ENCODE results near the gene ZFYVE28. TPM values are rescaled to one million over a fixed set of nuclear protein-coding genes. Genes with fewer than 3 reads are reported as not detected.
A peak's percentile ranks its signal among the peaks of the same experiment; 100 is the strongest.

The ZFYVE28 gene
- polyA plus RNA-seq, 1 of the 3 experiments (the other 2 are of a cell fraction) = 3.2 TPM

DNA sequence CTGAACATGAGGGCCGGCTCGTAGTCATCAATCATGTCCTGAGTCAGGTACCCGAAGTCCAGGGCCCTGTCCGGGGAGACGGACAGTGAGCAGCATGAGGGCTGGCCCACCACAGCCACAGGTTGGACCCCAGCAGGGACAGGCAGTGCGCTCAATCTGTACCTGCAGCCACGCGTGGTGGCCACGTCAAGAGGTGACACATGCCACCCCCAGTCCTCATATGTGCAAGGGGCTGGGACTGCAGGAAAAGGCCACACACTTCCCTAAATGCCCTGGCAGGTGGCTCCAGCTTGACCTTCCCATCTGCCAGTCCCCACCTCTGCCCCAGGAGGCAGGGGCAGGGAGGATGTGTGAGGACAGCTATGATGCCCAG lies 82.7 kb downstream of the ZFYVE28 start (continued):
- TF ChIP-seq, protein P1, sequence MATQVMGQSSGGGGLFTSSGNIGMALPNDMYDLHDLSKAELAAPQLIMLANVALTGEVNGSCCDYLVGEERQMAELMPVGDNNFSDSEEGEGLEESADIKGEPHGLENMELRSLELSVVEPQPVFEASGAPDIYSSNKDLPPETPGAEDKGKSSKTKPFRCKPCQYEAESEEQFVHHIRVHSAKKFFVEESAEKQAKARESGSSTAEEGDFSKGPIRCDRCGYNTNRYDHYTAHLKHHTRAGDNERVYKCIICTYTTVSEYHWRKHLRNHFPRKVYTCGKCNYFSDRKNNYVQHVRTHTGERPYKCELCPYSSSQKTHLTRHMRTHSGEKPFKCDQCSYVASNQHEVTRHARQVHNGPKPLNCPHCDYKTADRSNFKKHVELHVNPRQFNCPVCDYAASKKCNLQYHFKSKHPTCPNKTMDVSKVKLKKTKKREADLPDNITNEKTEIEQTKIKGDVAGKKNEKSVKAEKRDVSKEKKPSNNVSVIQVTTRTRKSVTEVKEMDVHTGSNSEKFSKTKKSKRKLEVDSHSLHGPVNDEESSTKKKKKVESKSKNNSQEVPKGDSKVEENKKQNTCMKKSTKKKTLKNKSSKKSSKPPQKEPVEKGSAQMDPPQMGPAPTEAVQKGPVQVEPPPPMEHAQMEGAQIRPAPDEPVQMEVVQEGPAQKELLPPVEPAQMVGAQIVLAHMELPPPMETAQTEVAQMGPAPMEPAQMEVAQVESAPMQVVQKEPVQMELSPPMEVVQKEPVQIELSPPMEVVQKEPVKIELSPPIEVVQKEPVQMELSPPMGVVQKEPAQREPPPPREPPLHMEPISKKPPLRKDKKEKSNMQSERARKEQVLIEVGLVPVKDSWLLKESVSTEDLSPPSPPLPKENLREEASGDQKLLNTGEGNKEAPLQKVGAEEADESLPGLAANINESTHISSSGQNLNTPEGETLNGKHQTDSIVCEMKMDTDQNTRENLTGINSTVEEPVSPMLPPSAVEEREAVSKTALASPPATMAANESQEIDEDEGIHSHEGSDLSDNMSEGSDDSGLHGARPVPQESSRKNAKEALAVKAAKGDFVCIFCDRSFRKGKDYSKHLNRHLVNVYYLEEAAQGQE (IDR thresholded peaks at IDR 0.05; ENCODE audit: low read depth, low read length) = no peak
- no peak for TF ChIP-seq ELF1 (IDR thresholded peaks at IDR 0.05)
- no peak for TF ChIP-seq FOXJ3 (CRISPR knock-in tag; IDR thresholded peaks at IDR 0.05)

DNA sequence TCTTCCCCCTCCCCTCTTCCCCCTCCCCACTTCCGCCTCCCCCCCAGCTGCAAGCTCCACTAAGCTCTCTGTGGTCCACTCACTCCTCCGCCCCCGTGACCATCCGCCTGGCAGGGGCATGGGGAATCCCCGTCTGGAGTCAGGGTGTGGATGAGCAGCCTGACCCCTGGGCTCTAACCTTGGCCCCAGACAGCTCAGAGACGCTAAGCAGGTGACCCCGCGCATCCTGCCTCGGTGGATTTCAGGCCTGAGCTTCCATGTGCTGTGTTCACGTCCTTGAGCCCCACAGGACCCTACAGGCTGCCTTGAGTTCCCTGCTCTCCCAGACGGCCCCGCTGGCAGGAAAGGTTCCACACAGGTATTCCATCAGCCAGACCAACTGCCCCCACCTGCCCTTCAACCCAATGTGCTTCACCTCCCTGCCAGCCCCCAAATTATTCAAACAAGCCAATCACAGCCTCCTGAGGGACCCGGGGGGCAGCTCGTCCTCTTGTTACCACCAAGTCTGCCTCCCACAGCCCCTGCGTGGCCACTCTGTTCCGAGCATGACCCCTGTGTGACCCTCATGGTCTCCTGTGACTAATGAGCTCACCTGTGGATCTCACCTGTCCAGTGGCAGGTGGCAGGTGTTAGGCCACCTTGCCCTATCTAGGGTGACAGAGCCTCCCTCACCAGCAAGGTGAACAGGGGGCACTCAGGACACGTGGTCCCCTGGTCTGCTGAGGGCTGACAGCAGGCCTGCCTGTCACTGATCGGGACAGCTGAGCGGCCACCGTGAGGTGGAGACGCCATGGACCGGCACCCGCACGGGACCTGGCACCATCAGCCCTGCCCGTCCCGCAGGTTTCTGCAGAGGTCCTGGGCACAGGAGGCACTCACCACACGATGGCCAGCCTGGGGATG lies 83.4 kb downstream of the ZFYVE28 start:
- Histone ChIP-seq H3F3A (replicated peaks; ENCODE audit: insufficient read depth) (peaks cover 3% of the 10 kb centered on the region), H4K20me1 (ENCODE audit: insufficient read depth) (no peaks in the 10 kb centered on the region), H3K79me2 (ENCODE audit: insufficient read depth) (no peaks in the 10 kb centered on the region), H3K4me3 (ENCODE audit: low read depth in 2 of 2, low read length in 1 of 2) (no peak overlapping the region), H3K27me3 (ENCODE audit: insufficient read depth) (no peaks in the 10 kb centered on the region), H3K4me2 (no peak overlapping the region), H3K9ac (no peak overlapping the region), H3K9me2 (no peaks in the 10 kb centered on the region), H3K27ac (ENCODE audit: low read depth in 2 of 2, low read length in 1 of 2) (no peak overlapping the region), H3K4me1 (ENCODE audit: control insufficient read depth in 1 of 2, insufficient read depth in 2 of 2, low read depth in 1 of 2, low read length in 1 of 2) (no peaks in the 10 kb centered on the region), H2AFZ (ENCODE audit: low read depth) (no peak overlapping the region), H3K9me3 (no peaks in the 10 kb centered on the region), H3K36me3 (replicated peaks in 1 of 2; ENCODE audit: control insufficient read depth in 1 of 2, insufficient read depth in 2 of 2, low read length in 1 of 2) (no peaks in the 10 kb centered on the region)
- TF ChIP-seq SMC3 (IDR thresholded peaks at IDR 0.05; ENCODE audit: low read depth, low read length) (no peak), NFIC (IDR thresholded peaks at IDR 0.05; ENCODE audit: borderline replicate concordance) (no peak), GATA2 (CRISPR knock-in tag; IDR thresholded peaks at IDR 0.05) (no peak), RCOR1 (IDR thresholded peaks at IDR 0.05; ENCODE audit: low read length) (no peak), TAF1 (IDR thresholded peaks at IDR 0.05; ENCODE audit: borderline replicate concordance, low read depth, low read length) (no peak), MEF2A (IDR thresholded peaks at IDR 0.05; ENCODE audit: borderline replicate concordance, low read depth) (no peak), FOXJ3 (CRISPR knock-in tag; IDR thresholded peaks at IDR 0.05) (no peak), JUND (IDR thresholded peaks at IDR 0.05) (no peak), ELF1 (IDR thresholded peaks at IDR 0.05) (no peak)
- TF ChIP-seq, protein P2, sequence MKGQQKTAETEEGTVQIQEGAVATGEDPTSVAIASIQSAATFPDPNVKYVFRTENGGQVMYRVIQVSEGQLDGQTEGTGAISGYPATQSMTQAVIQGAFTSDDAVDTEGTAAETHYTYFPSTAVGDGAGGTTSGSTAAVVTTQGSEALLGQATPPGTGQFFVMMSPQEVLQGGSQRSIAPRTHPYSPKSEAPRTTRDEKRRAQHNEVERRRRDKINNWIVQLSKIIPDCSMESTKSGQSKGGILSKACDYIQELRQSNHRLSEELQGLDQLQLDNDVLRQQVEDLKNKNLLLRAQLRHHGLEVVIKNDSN (IDR thresholded peaks at IDR 0.05; ENCODE audit: borderline replicate concordance, low read depth) = no peak
- TF ChIP-seq, protein P3, sequence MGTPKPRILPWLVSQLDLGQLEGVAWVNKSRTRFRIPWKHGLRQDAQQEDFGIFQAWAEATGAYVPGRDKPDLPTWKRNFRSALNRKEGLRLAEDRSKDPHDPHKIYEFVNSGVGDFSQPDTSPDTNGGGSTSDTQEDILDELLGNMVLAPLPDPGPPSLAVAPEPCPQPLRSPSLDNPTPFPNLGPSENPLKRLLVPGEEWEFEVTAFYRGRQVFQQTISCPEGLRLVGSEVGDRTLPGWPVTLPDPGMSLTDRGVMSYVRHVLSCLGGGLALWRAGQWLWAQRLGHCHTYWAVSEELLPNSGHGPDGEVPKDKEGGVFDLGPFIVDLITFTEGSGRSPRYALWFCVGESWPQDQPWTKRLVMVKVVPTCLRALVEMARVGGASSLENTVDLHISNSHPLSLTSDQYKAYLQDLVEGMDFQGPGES (IDR thresholded peaks at IDR 0.05; ENCODE audit: low read depth, low read length) = no peak
- TF ChIP-seq, protein P4, sequence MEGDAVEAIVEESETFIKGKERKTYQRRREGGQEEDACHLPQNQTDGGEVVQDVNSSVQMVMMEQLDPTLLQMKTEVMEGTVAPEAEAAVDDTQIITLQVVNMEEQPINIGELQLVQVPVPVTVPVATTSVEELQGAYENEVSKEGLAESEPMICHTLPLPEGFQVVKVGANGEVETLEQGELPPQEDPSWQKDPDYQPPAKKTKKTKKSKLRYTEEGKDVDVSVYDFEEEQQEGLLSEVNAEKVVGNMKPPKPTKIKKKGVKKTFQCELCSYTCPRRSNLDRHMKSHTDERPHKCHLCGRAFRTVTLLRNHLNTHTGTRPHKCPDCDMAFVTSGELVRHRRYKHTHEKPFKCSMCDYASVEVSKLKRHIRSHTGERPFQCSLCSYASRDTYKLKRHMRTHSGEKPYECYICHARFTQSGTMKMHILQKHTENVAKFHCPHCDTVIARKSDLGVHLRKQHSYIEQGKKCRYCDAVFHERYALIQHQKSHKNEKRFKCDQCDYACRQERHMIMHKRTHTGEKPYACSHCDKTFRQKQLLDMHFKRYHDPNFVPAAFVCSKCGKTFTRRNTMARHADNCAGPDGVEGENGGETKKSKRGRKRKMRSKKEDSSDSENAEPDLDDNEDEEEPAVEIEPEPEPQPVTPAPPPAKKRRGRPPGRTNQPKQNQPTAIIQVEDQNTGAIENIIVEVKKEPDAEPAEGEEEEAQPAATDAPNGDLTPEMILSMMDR (IDR thresholded peaks at IDR 0.05) = no peak
- TF ChIP-seq, protein P5, sequence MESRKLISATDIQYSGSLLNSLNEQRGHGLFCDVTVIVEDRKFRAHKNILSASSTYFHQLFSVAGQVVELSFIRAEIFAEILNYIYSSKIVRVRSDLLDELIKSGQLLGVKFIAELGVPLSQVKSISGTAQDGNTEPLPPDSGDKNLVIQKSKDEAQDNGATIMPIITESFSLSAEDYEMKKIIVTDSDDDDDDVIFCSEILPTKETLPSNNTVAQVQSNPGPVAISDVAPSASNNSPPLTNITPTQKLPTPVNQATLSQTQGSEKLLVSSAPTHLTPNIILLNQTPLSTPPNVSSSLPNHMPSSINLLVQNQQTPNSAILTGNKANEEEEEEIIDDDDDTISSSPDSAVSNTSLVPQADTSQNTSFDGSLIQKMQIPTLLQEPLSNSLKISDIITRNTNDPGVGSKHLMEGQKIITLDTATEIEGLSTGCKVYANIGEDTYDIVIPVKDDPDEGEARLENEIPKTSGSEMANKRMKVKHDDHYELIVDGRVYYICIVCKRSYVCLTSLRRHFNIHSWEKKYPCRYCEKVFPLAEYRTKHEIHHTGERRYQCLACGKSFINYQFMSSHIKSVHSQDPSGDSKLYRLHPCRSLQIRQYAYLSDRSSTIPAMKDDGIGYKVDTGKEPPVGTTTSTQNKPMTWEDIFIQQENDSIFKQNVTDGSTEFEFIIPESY (IDR thresholded peaks at IDR 0.05; ENCODE audit: borderline replicate concordance, low read depth) = no peak
- TF ChIP-seq, protein P6, sequence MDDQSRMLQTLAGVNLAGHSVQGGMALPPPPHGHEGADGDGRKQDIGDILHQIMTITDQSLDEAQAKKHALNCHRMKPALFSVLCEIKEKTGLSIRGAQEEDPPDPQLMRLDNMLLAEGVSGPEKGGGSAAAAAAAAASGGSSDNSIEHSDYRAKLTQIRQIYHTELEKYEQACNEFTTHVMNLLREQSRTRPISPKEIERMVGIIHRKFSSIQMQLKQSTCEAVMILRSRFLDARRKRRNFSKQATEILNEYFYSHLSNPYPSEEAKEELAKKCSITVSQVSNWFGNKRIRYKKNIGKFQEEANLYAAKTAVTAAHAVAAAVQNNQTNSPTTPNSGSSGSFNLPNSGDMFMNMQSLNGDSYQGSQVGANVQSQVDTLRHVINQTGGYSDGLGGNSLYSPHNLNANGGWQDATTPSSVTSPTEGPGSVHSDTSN (IDR thresholded peaks at IDR 0.05) = no peak
- peak; percentile 55 for DNase-seq
- ChIA-PET POLR2A (no interaction called here), CTCF (interaction anchor here (1.2 to 1.3 kb wide), 2 partner anchors 115 to 614 kb away, joined by 3 to 6 read pairs; no protein-coding TSS in a partner anchor)
- 86% methylated on average over 9 of the region's 27 CpGs for WGBS (ENCODE audit: low lambda C conversion rate)

Measured in SK-N-SH (cell line).